Neural cell (in vitro differentiated cells): Measurements from ENCODE around the gene CATSPERD. TPM values are rescaled to one million over a fixed set of nuclear protein-coding genes. Genes with fewer than 3 reads are reported as not detected.

Experiments
- H2AFZ ChIP-seq: fragments of 200-600, 300-800 bp; sonication (generic), shearing (Covaris generic); 2 replicates; pipeline ENCODE4 v1.6.0; 2014; ENCODE audit warnings: low read depth, mild to moderate bottlenecking, antibody characterized with exemption, low read length, moderate library complexity
- H3F3A ChIP-seq: fragments of 200-600 bp; shearing (Covaris generic); 2 replicates; pipeline ENCODE4 v1.6.1; 2016; ENCODE audit warnings: mild to moderate bottlenecking, moderate library complexity, mixed read lengths, antibody characterized with exemption, low read length; ENCODE audit not compliant: insufficient read depth, poor library complexity, severe bottlenecking
- H3K27ac ChIP-seq: fragments of 200-600, 300-800 bp; sonication (generic), shearing (Covaris generic); 2 replicates; pipeline ENCODE4 v1.5.1; 2014; ENCODE audit warnings: mild to moderate bottlenecking, low read length, moderate library complexity
- H3K27me3 ChIP-seq: fragments of 300-800, 200-600 bp; sonication (generic), shearing (Covaris generic); 2 replicates; pipeline ENCODE4 v1.6.0; 2014; ENCODE audit warnings: mild to moderate bottlenecking, low read depth, low read length, moderate library complexity; ENCODE audit not compliant: insufficient read depth
- H3K36me3 ChIP-seq: fragments of 300-800, 200-600 bp; sonication (generic), shearing (Covaris generic); 2 replicates; pipeline ENCODE4 v1.5.1; 2014; ENCODE audit warnings: mild to moderate bottlenecking, antibody characterized with exemption, low read length, moderate library complexity; ENCODE audit not compliant: insufficient read depth
- H3K4me2 ChIP-seq: fragments of 300-800, 200-600 bp; sonication (generic), shearing (Covaris generic); 2 replicates; pipeline ENCODE4 v1.6.0; 2014; ENCODE audit warnings: mild to moderate bottlenecking, low read length
- H3K4me3 ChIP-seq: fragments of 300-800, 200-600 bp; sonication (generic), shearing (Covaris generic); 2 replicates; pipeline ENCODE4 v1.5.1; 2014; ENCODE audit warnings: mild to moderate bottlenecking, low read length, moderate library complexity
- H3K79me2 ChIP-seq: fragments of 200-600 bp; shearing (Covaris generic); replicated peaks from 2 replicates; pipeline ENCODE4 v1.6.0; 2014; ENCODE audit warnings: mild to moderate bottlenecking, low read length, moderate library complexity; ENCODE audit not compliant: insufficient read depth
- H3K9ac ChIP-seq: fragments of 300-800, 200-600 bp; sonication (generic), shearing (Covaris generic); 2 replicates; pipeline ENCODE4 v1.6.1; 2016; ENCODE audit warnings: mild to moderate bottlenecking, low read length, mixed read lengths
- H3K9me2 ChIP-seq: fragments of 200-600 bp; shearing (Covaris generic); 2 replicates; pipeline ENCODE4 v1.6.1; 2016; ENCODE audit warnings: mild to moderate bottlenecking, low read length, mixed read lengths; ENCODE audit not compliant: insufficient read depth
- H3K9me3 ChIP-seq: fragments of 200-600, 300-800 bp; sonication (generic), shearing (Covaris generic); 2 replicates; pipeline ENCODE4 v1.6.1; 2016; ENCODE audit warnings: mild to moderate bottlenecking, mixed run types, low read length, moderate library complexity, mixed read lengths
- H4K20me1 ChIP-seq: fragments of 200-600 bp; shearing (Covaris generic); 2 replicates; pipeline ENCODE4 v1.6.1; 2016; ENCODE audit warnings: mild to moderate bottlenecking, mixed run types; ENCODE audit not compliant: insufficient read depth
- EP300 ChIP-seq: fragments of 450-650 bp; conservative IDR thresholded peaks from 2 replicates; pipeline ENCODE4 v1.6.1; 2014; ENCODE audit warnings: antibody characterized with exemption, mild to moderate bottlenecking, moderate library complexity; ENCODE audit not compliant: poor library complexity, severe bottlenecking
- EZH2 ChIP-seq: fragments of 200-600, 300-800 bp; shearing (Covaris generic), sonication (generic); IDR thresholded peaks from 2 replicates; pipeline ENCODE4 v1.6.1; 2014; ENCODE audit warnings: antibody characterized with exemption, low read length, borderline replicate concordance, mild to moderate bottlenecking; ENCODE audit not compliant: insufficient read depth, poor library complexity, severe bottlenecking
- MXI1 ChIP-seq: fragments of 450-650 bp; conservative IDR thresholded peaks from 2 replicates; pipeline ENCODE4 v1.6.1; 2014; ENCODE audit warnings: antibody characterized with exemption, mild to moderate bottlenecking; ENCODE audit not compliant: poor library complexity, severe bottlenecking
- POLR2AphosphoS5 ChIP-seq: IDR thresholded peaks from 2 replicates; pipeline ENCODE4 v1.6.1; 2012
- RAD21 ChIP-seq: fragments of 450-650 bp; conservative IDR thresholded peaks from 2 replicates; pipeline ENCODE4 v1.6.1; 2014; ENCODE audit warnings: antibody characterized with exemption, mild to moderate bottlenecking, moderate library complexity
- SMC3 ChIP-seq: fragments of 450-650 bp; conservative IDR thresholded peaks from 2 replicates; pipeline ENCODE4 v1.6.1; 2014; ENCODE audit warnings: antibody characterized with exemption, mild to moderate bottlenecking, moderate library complexity; ENCODE audit not compliant: poor library complexity
- TAF1 ChIP-seq: IDR thresholded peaks from 2 replicates; pipeline ENCODE4 v1.6.1; 2012; ENCODE audit warnings: low read depth
- polyA plus RNA-seq: library from polyadenylated mRNA; depleted of rRNA; stranded (reverse); fragments of >200 nt; gene quantifications from 2 replicates; pipeline ENCODE4 v1.2.3, GENCODE V29; 2014
- TF ChIP-seq, protein P1 (sequence below): fragments of 450-650 bp; IDR thresholded peaks from 2 replicates; pipeline ENCODE4 v1.5.1; 2014; ENCODE audit warnings: antibody characterized with exemption, mild to moderate bottlenecking, moderate library complexity; ENCODE audit not compliant: poor library complexity, severe bottlenecking
- TF ChIP-seq, protein P2 (sequence below): IDR thresholded peaks from 2 replicates; pipeline ENCODE4 v1.6.1; 2012; ENCODE audit warnings: borderline replicate concordance

Gene CATSPERD
- polyA plus RNA-seq, 1 donor from 2014 or later = not detected

DNA sequence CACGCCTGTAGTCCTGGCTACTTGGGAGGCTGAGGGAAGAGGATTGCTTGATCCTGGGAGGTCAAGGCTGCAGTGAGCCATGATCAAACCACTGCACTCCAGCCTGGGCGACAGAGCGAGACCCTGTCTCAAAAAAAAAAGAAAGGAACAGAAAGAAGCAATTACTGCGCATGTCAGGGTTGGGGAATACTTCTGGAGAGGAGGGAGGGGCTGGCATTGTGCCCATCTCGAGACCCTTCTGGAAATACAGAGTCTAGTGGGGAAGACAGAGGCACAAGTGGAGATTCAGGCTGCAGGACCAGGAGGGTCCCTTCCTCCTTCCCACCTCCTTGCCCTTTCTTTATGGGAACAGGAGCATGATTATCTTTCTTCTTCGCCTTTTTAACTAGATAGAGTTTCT is 33.3 kb downstream of the CATSPERD start:
- no peaks in the 10 kb centered on the region for H4K20me1 ChIP-seq
- no peak overlapping the region for H3K9ac ChIP-seq
- no peak overlapping the region for H3K4me2 ChIP-seq
- H3K36me3 ChIP-seq = no peaks in the 10 kb centered on the region
- H3K4me3 ChIP-seq = no peak overlapping the region
- H3K27me3 ChIP-seq = no peaks in the 10 kb centered on the region
- H3K27ac ChIP-seq = no peak overlapping the region
- H3K79me2 ChIP-seq = no peaks in the 10 kb centered on the region
- TF ChIP-seq MXI1 = no peak
- TF ChIP-seq, protein P1, sequence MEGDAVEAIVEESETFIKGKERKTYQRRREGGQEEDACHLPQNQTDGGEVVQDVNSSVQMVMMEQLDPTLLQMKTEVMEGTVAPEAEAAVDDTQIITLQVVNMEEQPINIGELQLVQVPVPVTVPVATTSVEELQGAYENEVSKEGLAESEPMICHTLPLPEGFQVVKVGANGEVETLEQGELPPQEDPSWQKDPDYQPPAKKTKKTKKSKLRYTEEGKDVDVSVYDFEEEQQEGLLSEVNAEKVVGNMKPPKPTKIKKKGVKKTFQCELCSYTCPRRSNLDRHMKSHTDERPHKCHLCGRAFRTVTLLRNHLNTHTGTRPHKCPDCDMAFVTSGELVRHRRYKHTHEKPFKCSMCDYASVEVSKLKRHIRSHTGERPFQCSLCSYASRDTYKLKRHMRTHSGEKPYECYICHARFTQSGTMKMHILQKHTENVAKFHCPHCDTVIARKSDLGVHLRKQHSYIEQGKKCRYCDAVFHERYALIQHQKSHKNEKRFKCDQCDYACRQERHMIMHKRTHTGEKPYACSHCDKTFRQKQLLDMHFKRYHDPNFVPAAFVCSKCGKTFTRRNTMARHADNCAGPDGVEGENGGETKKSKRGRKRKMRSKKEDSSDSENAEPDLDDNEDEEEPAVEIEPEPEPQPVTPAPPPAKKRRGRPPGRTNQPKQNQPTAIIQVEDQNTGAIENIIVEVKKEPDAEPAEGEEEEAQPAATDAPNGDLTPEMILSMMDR = no peak
- TF ChIP-seq RAD21 = no peak
- TF ChIP-seq SMC3 = no peak
- no peaks in the 10 kb centered on the region for H3K9me3 ChIP-seq
- no peaks in the 10 kb centered on the region for H3K9me2 ChIP-seq
- H2AFZ ChIP-seq = no peak overlapping the region
- H3F3A ChIP-seq = no peaks in the 10 kb centered on the region

DNA sequence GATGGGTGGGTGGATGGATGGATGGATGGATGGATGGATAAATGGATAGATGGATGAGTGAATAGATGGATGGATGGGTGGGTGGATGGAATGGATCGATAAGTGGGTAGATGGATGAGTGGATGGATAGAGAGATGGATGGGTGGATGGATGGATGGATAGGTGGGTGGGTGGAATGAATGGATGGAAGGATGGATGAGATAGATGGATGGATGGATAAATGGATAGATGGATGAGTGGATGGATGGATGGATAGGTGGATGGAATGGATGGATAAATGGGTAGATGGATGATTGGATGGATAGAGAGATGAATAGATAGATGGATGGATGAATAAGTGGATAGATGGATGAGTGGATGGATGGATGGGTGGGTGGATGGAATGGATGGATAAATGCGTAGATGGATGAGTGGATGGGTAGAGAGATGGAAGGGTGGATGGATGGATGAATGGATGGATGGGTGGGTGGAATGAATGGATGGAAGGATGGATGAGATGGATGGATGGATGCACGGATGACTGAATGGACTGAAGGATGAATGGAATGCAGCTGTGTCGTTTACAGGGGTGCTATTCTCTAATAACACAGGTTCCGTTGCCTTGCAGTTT is 42.3 kb downstream of the CATSPERD start:
- H3K4me3 ChIP-seq = no peak overlapping the region
- no peaks in the 10 kb centered on the region for H3K79me2 ChIP-seq
- H3K27me3 ChIP-seq = no peaks in the 10 kb centered on the region
- H3K9me2 ChIP-seq = no peaks in the 10 kb centered on the region
- no peaks in the 10 kb centered on the region for H3F3A ChIP-seq
- no peak for TF ChIP-seq POLR2AphosphoS5
- TF ChIP-seq TAF1 = no peak
- TF ChIP-seq, protein P2, sequence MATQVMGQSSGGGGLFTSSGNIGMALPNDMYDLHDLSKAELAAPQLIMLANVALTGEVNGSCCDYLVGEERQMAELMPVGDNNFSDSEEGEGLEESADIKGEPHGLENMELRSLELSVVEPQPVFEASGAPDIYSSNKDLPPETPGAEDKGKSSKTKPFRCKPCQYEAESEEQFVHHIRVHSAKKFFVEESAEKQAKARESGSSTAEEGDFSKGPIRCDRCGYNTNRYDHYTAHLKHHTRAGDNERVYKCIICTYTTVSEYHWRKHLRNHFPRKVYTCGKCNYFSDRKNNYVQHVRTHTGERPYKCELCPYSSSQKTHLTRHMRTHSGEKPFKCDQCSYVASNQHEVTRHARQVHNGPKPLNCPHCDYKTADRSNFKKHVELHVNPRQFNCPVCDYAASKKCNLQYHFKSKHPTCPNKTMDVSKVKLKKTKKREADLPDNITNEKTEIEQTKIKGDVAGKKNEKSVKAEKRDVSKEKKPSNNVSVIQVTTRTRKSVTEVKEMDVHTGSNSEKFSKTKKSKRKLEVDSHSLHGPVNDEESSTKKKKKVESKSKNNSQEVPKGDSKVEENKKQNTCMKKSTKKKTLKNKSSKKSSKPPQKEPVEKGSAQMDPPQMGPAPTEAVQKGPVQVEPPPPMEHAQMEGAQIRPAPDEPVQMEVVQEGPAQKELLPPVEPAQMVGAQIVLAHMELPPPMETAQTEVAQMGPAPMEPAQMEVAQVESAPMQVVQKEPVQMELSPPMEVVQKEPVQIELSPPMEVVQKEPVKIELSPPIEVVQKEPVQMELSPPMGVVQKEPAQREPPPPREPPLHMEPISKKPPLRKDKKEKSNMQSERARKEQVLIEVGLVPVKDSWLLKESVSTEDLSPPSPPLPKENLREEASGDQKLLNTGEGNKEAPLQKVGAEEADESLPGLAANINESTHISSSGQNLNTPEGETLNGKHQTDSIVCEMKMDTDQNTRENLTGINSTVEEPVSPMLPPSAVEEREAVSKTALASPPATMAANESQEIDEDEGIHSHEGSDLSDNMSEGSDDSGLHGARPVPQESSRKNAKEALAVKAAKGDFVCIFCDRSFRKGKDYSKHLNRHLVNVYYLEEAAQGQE = no peak
- no peak for TF ChIP-seq EZH2
- no peak overlapping the region for H2AFZ ChIP-seq
- H4K20me1 ChIP-seq = no peaks in the 10 kb centered on the region
- no peak overlapping the region for H3K4me2 ChIP-seq
- no peak overlapping the region for H3K27ac ChIP-seq
- no peak overlapping the region for H3K9ac ChIP-seq
- H3K36me3 ChIP-seq = no peaks in the 10 kb centered on the region
- no peaks in the 10 kb centered on the region for H3K9me3 ChIP-seq

DNA sequence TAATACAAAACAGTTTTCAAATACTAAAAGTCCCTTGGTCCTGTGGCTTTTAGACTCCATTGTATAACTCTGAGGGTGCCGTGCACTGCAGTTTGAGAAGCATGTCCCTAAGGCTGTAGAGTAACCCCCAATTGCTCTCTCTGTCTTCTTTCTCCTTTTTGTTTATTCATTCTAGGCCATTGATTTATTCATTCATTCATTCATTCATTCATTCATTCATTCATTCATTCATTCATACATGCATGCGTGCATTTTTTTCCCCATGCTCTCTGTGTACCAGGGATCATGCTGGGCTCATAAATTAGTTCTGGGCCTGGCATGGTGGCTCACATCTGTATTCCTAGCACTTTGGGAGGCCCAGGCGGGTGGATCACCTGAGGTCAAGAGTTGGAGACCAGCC is 44.8 kb downstream of the CATSPERD start:
- H3K9ac ChIP-seq = no peak overlapping the region
- H3K4me2 ChIP-seq = no peak overlapping the region
- no peak for TF ChIP-seq RAD21
- TF ChIP-seq POLR2AphosphoS5 = no peak
- TF ChIP-seq, protein P1 = no peak
- TF ChIP-seq TAF1 = no peak
- no peak for TF ChIP-seq SMC3
- TF ChIP-seq, protein P2 = no peak
- TF ChIP-seq MXI1 = no peak
- TF ChIP-seq EP300 = no peak
- TF ChIP-seq EZH2 = no peak
- H3K27ac ChIP-seq = no peak overlapping the region
- H3K9me3 ChIP-seq = no peaks in the 10 kb centered on the region
- no peak overlapping the region for H3K4me3 ChIP-seq
- H3F3A ChIP-seq = no peaks in the 10 kb centered on the region
- H3K27me3 ChIP-seq = no peaks in the 10 kb centered on the region
- no peak overlapping the region for H2AFZ ChIP-seq
- no peaks in the 10 kb centered on the region for H3K79me2 ChIP-seq
- no peaks in the 10 kb centered on the region for H4K20me1 ChIP-seq
- H3K36me3 ChIP-seq = no peaks in the 10 kb centered on the region
- no peaks in the 10 kb centered on the region for H3K9me2 ChIP-seq
